Articular chondrocyte of knee joint (primary cell): Measurements from ENCODE around the gene MAN2C1. TPM values are rescaled to one million over a fixed set of nuclear protein-coding genes. Genes with fewer than 3 reads are reported as not detected.

Source experiments
- total RNA-seq: library from RNA; depleted of rRNA; stranded (reverse); fragments of >200 nt; gene quantifications from 2 replicates; pipeline ENCODE4 v1.2.3, GENCODE V29; 2012

Gene MAN2C1
- total RNA-seq: 72.2 and 120 TPM in 2 replicates

GRCh38 chr15:75367913-75368688 is at the start of gene MAN2C1:
TSS of gene MAN2C1 (minus strand) at chr15:75368607. CDS start at chr15:75368583, 24 bp downstream.

GRCh38 chr15:75346796-75347221 is 21.6 kb downstream of the MAN2C1 start, which contains the start of gene NEIL1:
TSS of gene NEIL1 (plus strand) at chr15:75347039. CDS start at chr15:75348906, 1,867 bp downstream.

GRCh38 chr15:75335705-75336355 is 32.6 kb downstream of the MAN2C1 start, which contains the start of gene COMMD4:
TSS of gene COMMD4 (plus strand) at chr15:75336063. CDS start at chr15:75336090, 27 bp downstream.

Other genes starting within 250 kb of the MAN2C1 start
- 6.1 and 6.6 TPM in 2 replicates for gene C15orf39, start 166.7 kb downstream of the MAN2C1 start, total RNA-seq
- not detected in 2 replicates for gene GOLGA6C, start 110.3 kb downstream of the MAN2C1 start, total RNA-seq
- not detected in 2 replicates for gene GOLGA6D, start 85.8 kb downstream of the MAN2C1 start, total RNA-seq
- 50.0 and 52.8 TPM in 2 replicates for gene COMMD4, start 32.5 kb downstream of the MAN2C1 start, total RNA-seq
- gene NEIL1, start 21.6 kb downstream of the MAN2C1 start, total RNA-seq: 5.0 and 5.4 TPM in 2 replicates
- 40.1 and 45.6 TPM in 2 replicates for gene SIN3A, start 83.1 kb upstream of the MAN2C1 start, total RNA-seq
- gene PTPN9, start 210.7 kb upstream of the MAN2C1 start, total RNA-seq: 25.0 and 26.2 TPM in 2 replicates